Right lobe of liver (tissue), 6 donors: ENCODE measurements around the gene H1-8. TPM values are rescaled to one million over a fixed set of nuclear protein-coding genes. Genes with fewer than 3 reads are reported as not detected.

Experiments used
- ATAC-seq, 4 donors: fragments of 200-7000 bp; cut with Tn5 transposase; one replicate each; pipeline ENCODE4 v1.9.1; 2020; ENCODE audit warnings: mild to moderate bottlenecking in 4 of 4, moderate library complexity in 4 of 4
- DNase-seq, 3 donors: peaks; one replicate each; pipeline ENCODE4 v3.0.0-alpha.2; 2020
- H3K27ac ChIP-seq, 3 donors: fragments of 200-600 bp; one replicate each; pipeline ENCODE4 v1.8.0; 2022
- H3K27me3 ChIP-seq, 2 donors: fragments of 200-600 bp; one replicate each; pipeline ENCODE4 v1.8.0; 2022
- H3K36me3 ChIP-seq, 4 donors: fragments of 200-600 bp; sonication (generic) in 1 of 4; one replicate each; pipeline versions ENCODE4 v1.5.1 to v1.8.0; 2017 to 2022; ENCODE audit warnings: control low read depth in 1 of 4
- H3K4me1 ChIP-seq, 4 donors: fragments of 200-600 bp; sonication (generic) in 1 of 4; one replicate each; pipeline versions ENCODE4 v1.5.1 to v1.8.0; 2017 to 2022; ENCODE audit warnings: control low read depth in 1 of 4
- H3K4me3 ChIP-seq, 3 donors: fragments of 200-600 bp; one replicate each; pipeline ENCODE4 v1.8.0; 2022
- H3K9me3 ChIP-seq, 4 donors: fragments of 200-600 bp; sonication (generic) in 1 of 4; one replicate each; pipeline versions ENCODE4 v1.5.1 to v1.8.0; 2017 to 2022; ENCODE audit warnings: control low read depth in 1 of 4
- CTCF ChIP-seq, 4 donors: fragments of 200-600 bp in 3 of 4; fragments of 450-650 bp in 1 of 4; IDR thresholded peaks; one replicate each; pipeline versions ENCODE4 v1.5.1 to v1.8.0; 2016 to 2022; ENCODE audit warnings: antibody characterized with exemption in 4 of 4, mild to moderate bottlenecking in 2 of 4
- POLR2A ChIP-seq: fragments of 450-650 bp; IDR thresholded peaks from one replicate; pipeline ENCODE4 v1.6.1; 2017; ENCODE audit warnings: antibody characterized with exemption, mild to moderate bottlenecking
- WGBS: methylation state at CpG from one replicate; pipeline ENCODE4 v1.1.6; 2018; ENCODE audit warnings: low coverage, low lambda C conversion rate; ENCODE audit not compliant: insufficient coverage; ENCODE audit errors: missing lambda C conversion rate; 5-methylcytosine and 5-hydroxymethylcytosine counted together
- intact Hi-C, 2 donors: fragments of 100-400 bp; cut with DNase I; formaldehyde crosslinking; loops; one replicate each; pipeline versions ENCODE4 v1.11.2 to v1.14.1; 2022
- total RNA-seq, 6 experiments: library from RNA; depleted of rRNA in 2 of 6; stranded (reverse); fragments of >200 nt in 2 of 6; fragmentation: NEBNext Ultra II Directional in 3 of 6; extraction: Animal tissue kit (Norgen Biotek cat#: 25700) in 3 of 6; gene quantifications; one replicate each; pipeline versions ENCODE4 v1.1.0 to v1.2.4, GENCODE V29; 2016 to 2023
- donor health status: DM: no; HTN: yes; CAD: no.
- donor health status: DM: no; HTN: no; CAD: no.
- donor health status: DM: no; HTN: no; CAD: no.
- donor health status: DM: no; HTN: yes; CAD: no.
- donor health status: DM: no; HTN: yes; CAD: no.

Gene H1-8
- total RNA-seq, 6 experiments from 2014 or later: not detected

- H3K4me1 ChIP-seq: no peaks in the 10 kb centered on the region
- H3K27me3 ChIP-seq: no peaks in the 10 kb centered on the region
- H3K36me3 ChIP-seq: peaks cover 0 to 4% (median 0%) of the 10 kb centered on the region in 4 donors
- H3K27ac ChIP-seq: no peak overlapping the region
- ATAC-seq (no peak), DNase-seq (no peak)
- intact Hi-C loops: no loop called here
- WGBS: 35% methylated on average over 5 of the region's 6 CpGs
- H3K4me3 ChIP-seq: no peak overlapping the region
- no peak for TF ChIP-seq CTCF (IDR thresholded peaks at IDR 0.05)
- TF ChIP-seq POLR2A: no peak
- no peaks in the 10 kb centered on the region for H3K9me3 ChIP-seq
These were observed 25.0 kb downstream of the H1-8 start for GRCh38 chr3:129567939-129568338.

GRCh38 chr3:129569856-129570255 is 26.9 kb downstream of the H1-8 start:
- TF ChIP-seq CTCF (IDR thresholded peaks at IDR 0.05) (no peak), POLR2A (no peak)
- no peak for ATAC-seq
- WGBS: 40% methylated on average over 2 of the region's 7 CpGs
- Histone ChIP-seq H3K27ac (no peak overlapping the region), H3K36me3 (peaks cover 0 to 4% (median 0%) of the 10 kb centered on the region in 4 donors), H3K4me1 (no peaks in the 10 kb centered on the region), H3K4me3 (no peak overlapping the region), H3K9me3 (no peaks in the 10 kb centered on the region), H3K27me3 (no peaks in the 10 kb centered on the region)
- intact Hi-C loops: no loop called here
- DNase-seq: no peak

- Histone ChIP-seq H3K36me3 (peaks cover 0 to 4% (median 0%) of the 10 kb centered on the region in 4 donors), H3K9me3 (no peaks in the 10 kb centered on the region), H3K27ac (no peak overlapping the region), H3K4me3 (no peak overlapping the region), H3K4me1 (peaks cover 0 to 8% (median 0%) of the 10 kb centered on the region in 4 donors), H3K27me3 (no peaks in the 10 kb centered on the region)
- intact Hi-C loops: no loop called here
- ATAC-seq (no peak), DNase-seq (no peak)
- 92% methylated on average over 3 of the region's 22 CpGs for WGBS
- TF ChIP-seq POLR2A (no peak), CTCF (IDR thresholded peaks at IDR 0.05) (no peak)
These were observed 28.9 kb downstream of the H1-8 start for GRCh38 chr3:129571605-129572547.

GRCh38 chr3:129572603-129573002 is 29.6 kb downstream of the H1-8 start:
- intact Hi-C loops: no loop called here
- peaks cover 0 to 13% (median under 1%) of the 10 kb centered on the region in 4 donors for H3K4me1 ChIP-seq
- WGBS: no CpG with 5 or more reads among the region's 18 CpGs
- no peaks in the 10 kb centered on the region for H3K27me3 ChIP-seq
- no peaks in the 10 kb centered on the region for H3K9me3 ChIP-seq
- ATAC-seq: no peak
- no peak overlapping the region for H3K27ac ChIP-seq
- DNase-seq: no peak
- H3K4me3 ChIP-seq: no peak overlapping the region
- H3K36me3 ChIP-seq: peaks cover 0 to 4% (median 0%) of the 10 kb centered on the region in 4 donors
- TF ChIP-seq CTCF (IDR thresholded peaks at IDR 0.05) (no peak), POLR2A (no peak)
